GM18508 (cell line): ENCODE results near the gene SAMD4A.

Source experiments
- ATAC-seq: cut with Tn5 transposase; IDR thresholded peaks from one replicate; pipeline ENCODE4 v1.9.1; 2021; ENCODE audit warnings: moderate number of reproducible peaks; ENCODE audit not compliant: insufficient read depth, unreplicated experiment

SAMD4A gene

DNA sequence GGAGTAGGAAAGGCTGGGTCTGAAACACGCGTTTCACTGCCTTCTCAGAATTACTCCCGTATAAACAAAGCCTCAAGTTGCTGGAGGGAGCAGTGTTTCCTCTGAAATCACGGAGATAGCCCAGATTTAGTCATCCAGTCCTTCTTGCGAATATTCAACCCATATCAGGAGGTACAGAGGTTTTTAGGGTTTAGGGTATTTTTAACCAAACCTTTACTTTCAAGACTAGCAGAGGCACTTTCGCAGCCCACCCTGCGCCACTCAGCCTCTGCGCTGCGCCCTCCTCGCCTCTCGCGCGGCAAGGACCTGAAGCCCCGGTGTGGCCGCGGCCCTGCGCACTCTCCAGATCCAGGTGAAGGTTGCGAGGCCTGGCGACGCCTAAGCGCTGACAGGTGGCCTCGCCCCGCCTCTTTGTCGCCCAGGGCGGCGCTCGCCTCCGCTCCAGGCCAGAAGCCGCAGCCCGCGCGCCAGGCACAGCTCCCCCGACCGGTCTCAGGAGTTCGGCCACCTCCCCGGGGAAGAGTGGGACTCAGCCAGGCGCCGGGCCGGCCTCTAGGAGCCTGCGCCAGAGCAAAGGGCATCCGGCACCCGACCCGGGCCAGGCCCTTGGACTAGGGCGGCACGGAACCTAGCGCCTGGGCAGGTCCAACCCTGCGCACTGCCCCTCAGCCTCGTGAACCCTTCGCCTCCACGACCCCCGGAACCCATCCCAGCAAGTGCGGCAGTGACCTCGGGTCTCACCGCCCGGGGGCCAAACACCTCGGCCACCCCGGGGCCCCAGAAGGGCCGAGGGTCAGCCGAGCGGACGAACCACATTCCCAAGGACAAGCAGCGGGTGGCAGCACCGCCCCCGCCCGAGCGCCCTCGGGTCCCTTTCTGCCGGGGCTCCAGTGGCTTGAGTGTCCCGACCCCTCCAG, 1.8 kb upstream of the SAMD4A start:
- no peak for ATAC-seq

DNA sequence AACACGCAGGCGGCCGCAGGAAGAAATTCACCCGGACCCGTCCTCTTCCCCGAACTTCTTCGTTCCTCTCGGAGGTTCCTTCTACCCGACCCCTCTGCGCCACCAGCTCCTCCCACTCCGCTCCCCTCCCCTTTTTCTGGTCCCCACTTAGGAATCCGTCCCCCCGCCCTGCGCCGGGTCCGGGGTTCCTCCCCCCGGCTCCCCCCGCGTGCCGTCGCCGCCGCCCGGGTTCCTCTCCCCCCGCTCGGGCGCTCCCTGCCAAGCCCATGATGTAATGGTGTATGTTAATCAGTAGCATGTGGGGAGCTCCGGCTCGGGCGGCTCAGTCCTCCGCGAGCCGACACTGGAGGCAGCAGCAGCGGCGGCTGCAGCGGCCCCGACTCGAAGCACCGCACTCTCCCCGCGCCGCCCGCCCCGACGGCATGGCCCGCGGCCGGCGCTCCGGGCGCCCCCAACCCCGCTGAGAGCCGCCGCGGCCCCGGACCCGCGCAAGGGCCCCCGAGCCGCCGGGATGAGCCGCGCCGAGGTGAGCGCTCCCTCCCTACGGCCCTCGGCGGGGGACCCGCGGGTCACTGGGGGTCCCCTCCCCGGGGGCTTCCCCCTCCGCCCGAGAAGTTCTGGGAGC, 1.0 kb upstream of the SAMD4A start:
- peak; percentile 38 for ATAC-seq

DNA sequence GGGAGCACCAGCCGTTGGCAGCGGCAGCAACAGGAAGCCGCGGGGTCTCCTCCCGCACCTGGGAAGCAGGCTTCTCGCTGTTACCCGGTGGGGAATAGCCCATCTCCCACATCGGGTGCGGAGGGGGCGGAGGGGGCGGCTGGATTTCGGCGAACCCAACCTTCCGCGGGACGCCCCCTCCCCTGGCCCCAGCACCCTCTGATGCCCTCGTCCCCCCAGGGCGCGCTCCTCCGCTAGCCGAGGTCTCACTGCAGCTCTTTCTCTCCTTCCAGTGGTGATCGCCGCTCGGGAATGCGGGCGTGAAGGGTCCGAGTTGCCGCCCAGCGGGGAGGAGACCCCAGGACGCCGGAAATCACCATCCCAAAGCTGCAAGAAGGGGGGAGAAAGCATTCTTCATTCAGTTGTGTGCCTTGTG, 303 bp downstream of the SAMD4A start:
- ATAC-seq, result no peak

DNA sequence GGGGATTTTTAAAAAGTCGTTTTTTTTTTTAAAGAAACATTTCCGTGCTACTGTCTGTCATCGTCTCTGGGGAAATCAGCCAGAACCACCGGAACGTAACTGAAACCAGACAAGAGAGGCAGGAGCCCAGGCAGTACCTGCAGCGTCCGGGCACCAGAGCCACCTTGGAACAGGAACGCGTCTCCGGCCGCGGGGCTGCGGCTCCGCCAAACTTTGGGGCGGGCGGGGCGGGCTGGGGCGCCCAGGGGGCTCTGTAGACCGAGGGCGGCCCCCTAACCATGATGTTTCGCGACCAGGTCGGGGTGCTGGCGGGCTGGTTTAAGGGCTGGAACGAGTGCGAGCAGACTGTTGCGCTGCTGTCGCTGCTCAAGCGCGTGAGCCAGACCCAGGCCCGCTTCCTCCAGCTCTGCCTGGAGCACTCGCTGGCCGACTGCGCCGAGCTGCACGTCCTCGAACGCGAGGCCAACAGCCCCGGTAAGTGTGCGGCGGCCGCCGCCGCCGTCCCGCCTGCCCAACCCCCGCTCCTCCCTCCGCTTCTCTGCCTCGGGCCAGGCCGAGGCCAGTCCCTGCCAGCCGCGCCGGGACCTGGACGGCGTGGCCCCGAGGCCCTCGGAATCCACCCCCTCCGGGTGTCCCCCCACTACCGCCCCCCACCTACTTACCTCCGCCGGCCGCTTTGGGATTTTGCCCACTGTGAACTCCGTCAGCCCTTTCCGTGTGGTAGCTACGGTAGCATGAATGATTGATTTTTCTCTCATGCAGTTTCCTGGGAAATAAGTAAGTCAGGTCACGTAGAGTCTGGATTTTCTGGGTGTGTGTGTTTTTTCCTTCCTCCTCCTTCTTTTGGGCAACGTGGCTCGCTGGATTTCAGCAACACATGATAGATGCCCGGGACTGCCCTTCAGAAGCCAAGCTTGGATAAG, 972 bp downstream of the SAMD4A start:
- ATAC-seq, result no peak

DNA sequence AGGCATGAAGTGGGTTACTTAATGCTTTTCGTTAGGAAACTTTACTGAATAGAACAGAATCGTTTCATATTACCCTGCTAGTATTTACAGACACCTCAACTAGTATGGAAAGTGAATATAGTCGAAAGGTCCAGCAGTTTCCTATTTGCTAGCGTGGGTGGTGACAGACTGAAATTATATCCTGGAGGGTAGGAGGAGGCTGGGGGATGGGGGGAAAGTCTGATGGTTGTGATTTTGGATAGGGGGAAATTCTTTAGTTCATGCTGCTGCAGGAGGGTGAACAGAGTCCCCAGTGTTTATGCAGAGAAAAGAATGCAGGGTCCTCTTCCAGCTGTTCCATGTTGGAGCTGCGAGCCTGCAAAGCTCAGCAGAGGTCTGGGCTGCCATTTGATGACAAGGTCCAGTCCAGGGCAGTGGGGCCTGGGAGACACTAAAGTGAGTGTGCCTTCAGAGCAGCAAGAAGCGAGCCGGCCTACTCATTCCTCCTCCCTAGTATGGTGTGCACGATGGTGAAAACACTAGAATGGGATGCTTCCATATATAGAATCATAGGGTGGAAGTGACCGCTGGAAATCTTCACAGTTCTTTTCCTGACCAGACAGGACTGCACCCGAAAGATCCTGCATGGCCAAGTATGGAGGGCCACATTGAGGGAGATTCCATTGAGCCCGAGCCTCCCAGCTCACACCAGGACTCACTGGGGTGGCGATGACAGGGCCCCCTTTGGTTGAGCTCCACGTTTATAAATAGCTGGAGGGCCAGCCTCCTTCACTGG, 2.1 kb downstream of the SAMD4A start:
- ATAC-seq, result no peak

DNA sequence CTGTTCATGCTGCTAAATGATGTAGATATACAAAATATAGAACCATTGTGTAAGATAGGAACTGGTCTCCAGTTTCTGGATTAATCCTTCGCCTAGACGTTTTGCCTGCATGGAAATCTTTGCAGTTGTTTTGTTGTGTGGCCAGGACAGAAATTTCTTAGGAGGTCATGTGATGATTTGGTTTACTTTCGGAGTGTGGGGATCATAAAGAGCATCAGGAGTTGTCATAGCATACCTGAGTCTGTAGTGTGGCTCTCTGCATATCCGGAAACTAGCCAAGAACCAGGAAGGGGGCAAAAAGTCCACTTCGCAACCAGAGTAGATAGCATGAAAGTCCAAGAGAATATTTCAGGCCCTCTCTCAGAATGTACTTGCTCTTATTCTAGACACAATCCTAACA, 3.1 kb downstream of the SAMD4A start:
- no peak for ATAC-seq

DNA sequence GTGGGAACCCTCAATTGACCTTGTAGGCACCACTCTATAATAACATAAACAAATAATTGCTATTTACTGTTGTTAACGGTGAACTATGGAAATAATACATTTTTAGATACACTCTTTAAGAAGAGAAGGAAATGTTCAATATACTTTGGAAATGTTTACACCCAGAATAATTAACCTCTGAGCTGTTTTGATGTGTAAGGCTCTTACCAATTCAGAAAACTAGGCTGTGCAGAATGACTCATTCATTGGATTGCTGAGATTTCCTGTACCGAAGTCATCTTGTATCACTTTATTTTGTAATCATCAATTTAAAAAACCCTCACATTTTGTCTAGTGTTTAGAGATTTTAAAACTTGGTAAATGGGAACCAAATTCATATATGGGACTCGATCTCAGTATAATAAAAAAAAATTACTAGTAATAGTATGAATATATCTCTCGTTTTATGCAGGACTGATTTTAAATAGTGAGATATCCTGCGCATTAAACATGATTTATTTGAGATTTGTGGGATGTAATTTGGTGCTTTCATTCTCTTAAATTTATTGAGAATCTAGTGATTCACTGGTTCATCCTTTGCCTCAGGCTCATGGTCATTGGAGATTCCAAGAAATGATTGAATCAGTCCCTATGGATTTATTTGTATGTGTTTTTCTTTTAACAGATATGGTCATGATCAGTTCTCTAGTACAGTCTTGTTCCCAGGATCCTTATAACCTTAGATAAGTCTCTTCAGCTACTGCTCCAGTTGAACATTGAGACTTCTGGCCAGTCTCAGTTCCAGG, 3.9 kb downstream of the SAMD4A start:
- no peak for ATAC-seq

DNA sequence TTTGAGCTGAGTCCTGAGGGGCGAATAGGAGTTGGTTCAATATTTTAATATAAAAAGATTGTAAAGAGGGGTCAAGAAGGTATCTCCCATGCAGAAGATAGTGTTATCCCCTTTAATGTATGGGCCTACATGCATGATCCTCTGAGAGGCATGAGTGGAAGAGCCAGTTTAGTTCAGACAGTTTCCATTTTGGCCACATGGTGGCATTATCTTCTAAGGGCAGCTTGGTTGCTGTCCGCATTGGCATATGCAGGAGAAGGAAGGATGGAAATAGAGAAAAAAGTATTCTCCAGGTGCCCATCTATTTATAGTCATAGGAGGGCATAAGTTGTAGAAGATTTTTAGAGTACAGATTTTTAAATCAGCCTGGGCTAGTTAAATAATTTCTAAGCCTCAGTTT, 5.4 kb downstream of the SAMD4A start:
- no peak for ATAC-seq

DNA sequence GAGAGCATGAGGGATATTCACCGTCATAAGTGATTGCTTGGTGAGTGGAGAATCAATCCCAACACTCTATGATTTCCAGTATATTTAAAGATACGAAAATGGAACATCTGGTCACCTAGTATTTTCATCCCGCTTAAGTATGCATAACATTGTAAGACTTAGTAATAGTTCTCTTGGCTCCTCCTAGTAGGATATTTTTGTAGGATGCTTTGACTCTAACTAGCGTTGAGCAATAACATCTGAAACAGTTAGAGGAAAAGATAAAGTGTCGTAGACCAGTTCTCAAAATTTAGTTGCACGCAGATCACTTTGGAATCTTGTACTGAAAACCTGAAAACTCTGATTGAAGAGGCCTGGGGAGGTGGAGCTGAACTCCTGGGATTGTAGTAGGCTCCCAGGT, 7.6 kb downstream of the SAMD4A start:
- no peak for ATAC-seq

DNA sequence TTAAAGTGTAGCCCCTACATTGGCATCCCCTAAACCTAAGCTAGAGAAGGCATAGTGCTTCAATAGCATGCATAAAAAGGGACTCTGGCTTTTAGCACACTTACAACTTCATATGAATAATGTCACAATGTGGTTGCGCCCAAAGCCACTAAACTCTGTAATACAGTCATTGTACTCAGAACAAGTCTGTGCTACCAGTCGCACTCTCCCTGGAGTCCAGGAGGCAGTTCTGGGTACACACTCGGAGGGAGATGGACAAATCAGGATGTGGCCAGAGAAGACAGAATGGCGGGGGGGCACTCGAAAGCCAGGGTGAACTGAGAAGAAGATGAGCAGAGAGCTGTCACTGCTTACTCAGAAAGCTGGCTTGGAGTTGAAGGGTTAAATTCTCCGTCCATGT, 10.6 kb downstream of the SAMD4A start:
- no peak for ATAC-seq

DNA sequence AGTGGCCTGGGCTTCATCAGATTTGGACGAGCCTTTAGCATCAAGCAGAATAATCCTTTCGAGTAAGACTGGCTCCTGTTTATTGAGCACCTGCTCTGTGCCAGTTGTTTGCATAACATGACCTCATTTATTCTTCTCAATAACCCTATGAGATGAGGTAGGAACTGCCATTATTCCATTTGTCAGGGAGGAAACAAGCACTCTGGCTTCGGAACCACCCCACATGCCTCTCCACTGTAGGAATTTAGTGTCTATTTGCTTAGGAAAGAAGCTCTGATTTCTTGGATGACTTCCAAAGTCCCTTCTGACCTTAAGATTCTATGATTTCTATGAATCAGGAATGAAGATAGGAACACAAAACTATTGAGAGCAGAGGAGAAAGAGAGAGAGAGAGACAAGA, 11.0 kb downstream of the SAMD4A start:
- no peak for ATAC-seq

DNA sequence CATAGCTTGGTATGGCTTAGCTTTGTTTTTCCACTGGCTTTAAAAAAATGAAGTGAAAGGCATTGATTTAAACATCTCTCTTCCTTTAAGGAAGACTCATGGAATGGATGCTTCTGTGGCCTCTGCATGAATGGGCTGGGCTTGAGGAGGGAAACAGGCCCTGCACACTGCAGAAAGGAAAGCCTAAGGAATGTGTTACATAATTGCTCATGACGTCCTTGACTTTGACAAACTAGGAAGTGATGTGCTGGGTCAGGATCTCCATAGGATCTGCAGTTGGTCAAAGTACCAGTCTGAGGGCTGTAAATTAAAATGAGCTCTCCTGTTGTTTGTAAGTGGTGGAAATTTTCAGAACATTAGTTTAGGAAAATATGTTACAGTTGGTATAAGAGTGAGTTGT, 12.7 kb downstream of the SAMD4A start:
- ATAC-seq, result no peak

DNA sequence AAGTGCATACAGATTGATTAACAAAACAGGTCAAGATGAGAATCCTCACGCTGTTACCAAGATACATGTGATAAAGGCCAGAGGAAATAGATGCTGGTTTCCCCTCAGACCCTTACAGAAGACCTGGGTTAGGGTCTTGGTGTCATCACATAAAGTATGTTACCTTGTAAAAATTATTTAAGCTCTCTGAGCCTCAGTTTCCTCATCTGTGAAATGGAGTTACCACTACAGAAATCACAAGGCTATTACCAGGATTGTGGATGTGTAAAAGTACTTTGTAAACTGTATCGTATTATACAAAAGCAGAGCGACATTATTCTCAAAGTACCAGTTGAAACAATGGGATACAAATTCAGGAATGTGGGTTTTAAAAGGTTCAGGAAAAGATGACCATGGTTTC, 14.0 kb downstream of the SAMD4A start:
- no peak for ATAC-seq

DNA sequence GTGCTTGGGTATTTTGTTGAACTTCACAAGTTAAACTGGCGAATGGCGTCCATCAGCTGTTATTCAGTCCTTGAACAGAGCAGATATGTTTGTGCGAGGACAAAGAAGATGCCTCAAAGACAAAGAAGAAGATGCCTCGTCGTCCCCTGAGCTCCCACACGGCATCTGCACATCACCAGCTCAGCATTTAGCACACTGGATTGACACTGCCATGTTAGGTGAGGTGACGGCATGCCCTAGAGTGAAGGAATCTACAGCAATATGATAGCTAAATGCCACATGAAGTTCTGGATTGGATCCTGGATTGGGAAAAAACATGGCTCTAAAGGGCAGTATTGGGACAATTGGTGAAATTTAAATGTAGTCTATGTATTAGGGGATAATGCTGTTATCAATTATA, 15.4 kb downstream of the SAMD4A start:
- no peak for ATAC-seq

DNA sequence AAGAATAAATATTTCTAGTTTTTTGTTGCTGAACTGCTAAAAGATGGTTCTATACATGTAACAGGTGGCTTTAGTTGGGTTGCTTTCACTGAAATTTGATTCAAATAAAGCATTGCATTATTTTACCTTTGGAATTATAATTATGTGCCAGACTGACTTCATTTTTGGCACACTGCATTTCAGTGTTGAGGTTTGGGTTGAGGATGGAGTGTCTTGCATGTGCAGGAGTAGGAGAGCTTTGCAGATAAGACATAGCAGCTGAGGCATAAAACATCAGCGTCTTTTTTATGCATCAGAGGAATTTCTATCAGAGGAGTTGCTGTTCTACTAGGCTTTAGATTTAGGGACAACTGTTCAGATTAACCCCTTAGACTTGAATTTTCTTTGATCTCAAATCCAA, 17.2 kb downstream of the SAMD4A start:
- no peak for ATAC-seq

DNA sequence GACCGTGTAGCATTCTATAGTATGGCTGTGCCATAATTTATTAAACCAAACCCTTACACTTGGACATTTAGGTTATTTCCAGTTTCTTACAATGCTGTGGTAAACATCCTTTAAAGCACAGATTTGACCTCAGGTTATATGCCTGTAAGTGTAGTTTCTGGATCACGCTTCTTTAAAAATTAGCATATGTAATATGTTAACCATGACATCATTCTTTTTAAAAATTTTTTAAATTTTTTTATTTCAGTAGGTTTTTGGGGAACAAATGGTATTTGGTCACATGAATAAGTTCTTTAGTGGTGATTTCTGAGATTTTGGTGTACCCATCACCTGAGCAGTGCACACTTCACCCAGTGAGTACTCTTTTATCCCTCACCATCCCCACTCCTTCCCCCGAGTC, 18.3 kb downstream of the SAMD4A start:
- ATAC-seq, result no peak

DNA sequence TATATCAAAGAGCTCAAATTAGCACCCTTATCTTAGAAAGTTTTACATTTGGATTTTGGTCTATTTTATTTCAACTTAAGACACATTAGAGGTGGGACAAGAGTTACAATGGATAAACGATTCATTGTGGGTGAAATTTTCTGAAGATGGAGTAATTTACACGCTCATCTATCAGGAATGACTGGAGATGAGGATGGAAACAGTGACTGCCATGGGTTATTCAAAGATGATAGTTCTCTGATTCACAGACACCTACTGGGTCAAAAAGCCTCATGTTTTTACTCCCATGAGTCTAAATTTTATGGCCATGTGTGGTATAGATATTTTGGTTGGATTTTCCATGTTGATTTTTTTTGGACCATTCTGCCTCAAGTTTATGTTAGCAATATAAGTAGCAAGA, 22.1 kb downstream of the SAMD4A start:
- ATAC-seq, result no peak

DNA sequence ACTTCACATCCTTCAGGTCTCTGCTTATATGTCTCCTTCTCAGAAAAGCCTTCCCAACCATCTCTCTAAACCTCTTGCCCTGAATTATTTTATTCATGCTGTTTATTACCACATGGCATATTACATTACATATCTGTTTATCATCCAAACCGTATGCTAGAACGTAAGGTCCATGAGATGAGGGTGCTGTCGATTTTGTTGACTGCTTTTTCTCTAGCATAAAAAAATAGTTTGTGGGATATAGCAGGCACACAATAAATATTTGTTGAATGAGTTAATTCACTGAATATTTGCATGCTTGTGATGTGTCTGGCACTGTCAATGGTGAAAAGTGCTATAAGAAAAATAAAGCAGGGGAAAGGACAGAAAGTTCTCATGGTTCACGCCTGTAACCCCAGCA, 22.9 kb downstream of the SAMD4A start:
- no peak for ATAC-seq

DNA sequence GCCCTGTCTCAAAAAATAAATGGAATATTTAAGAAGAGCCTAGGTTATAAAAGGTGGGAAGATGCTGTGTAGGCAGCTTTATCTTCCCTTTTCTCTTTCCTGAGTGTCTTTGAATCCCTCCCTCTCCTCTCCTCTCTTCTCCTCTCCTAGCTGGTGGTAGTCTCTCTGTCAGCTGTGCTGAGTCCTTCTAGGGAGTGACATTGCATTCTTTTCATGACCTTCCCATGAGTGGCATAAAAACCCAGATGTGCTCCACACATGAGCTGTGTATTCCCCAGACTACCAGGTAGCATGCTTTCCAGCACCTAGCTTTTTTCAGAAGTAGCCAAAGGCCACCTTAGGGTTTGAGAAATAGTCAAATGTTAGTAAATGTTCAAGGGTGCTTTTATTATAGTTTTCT, 23.6 kb downstream of the SAMD4A start:
- ATAC-seq, result no peak
